NCI-H128 (cell line): ENCODE results near the gene AQP6.
"Not testable (repeated sequence)": the region's sequence is repeated elsewhere in the genome, so short reads cannot be mapped to it uniquely, and the experiment has no call there.

Experiments
- DNase-seq: peaks from one replicate; lab custom pipeline; 2025; ENCODE audit not compliant: unreplicated experiment; lab: John Stamatoyannopoulos, UW

The AQP6 gene

GRCh38 chr12:49969651-49970429 lies 2.9 kb upstream of the AQP6 start:
- no peak for DNase-seq

DNA sequence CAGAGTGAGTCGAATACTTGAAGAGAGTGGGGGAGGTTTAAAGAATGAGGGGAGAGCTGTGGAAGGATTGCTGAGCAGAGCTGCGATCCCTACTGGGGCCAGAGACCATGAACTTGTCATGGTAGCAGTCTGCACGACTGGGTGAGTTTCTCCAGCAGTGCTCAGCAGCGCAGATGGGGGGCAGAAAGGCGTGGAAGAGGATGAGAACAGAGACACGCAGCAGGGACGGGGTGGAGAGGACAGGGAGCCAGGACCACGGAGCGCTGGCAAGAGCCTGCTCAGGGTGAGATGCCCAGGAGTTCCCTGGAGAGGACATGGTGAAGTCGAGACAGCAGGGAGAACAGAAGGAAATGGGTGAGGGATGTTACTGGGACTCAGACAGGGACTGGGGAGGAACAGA lies 2.1 kb upstream of the AQP6 start:
- DNase-seq = no peak

- DNase-seq = no peak
These were observed 1.6 kb upstream of the AQP6 start for GRCh38 chr12:49971141-49971540.

GRCh38 chr12:49972129-49972528 lies 618 bp upstream of the AQP6 start:
- no peak for DNase-seq

GRCh38 chr12:49973361-49973830 lies 649 bp downstream of the AQP6 start:
- DNase-seq = no peak

GRCh38 chr12:49974231-49974675 lies 1.5 kb downstream of the AQP6 start:
- DNase-seq = no peak

DNA sequence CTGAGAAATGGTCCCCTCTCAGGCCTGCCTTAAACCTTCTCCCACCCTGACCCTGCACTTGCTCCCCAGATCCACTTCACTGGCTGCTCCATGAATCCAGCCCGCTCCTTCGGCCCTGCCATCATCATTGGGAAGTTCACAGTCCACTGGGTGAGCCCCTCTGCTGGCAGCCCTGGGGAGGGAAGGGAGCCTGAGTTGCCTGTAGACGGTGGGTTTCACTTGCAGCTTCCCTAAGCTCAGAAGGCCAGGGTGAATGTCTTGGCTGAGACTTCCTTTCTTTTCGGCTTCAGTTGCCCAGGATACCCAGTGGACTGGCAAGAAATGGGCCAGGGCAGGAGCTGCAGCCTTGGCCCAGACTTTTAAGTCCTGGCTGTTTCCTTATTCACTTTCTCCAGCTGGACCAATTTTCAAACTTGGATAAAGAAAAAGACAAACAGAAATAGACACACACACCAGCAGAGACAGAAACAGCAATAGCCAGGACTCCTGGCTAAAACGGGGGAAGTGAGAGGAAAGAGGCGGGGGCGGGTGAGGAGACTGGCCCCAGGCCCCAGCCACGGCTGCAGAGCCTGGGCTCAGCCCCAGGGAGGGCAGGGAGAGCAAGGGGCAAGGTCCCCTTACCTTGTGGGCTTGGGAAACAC lies 2.0 kb downstream of the AQP6 start:
- no peak for DNase-seq

GRCh38 chr12:49975318-49975761 lies 2.6 kb downstream of the AQP6 start:
- DNase-seq = no peak

DNA sequence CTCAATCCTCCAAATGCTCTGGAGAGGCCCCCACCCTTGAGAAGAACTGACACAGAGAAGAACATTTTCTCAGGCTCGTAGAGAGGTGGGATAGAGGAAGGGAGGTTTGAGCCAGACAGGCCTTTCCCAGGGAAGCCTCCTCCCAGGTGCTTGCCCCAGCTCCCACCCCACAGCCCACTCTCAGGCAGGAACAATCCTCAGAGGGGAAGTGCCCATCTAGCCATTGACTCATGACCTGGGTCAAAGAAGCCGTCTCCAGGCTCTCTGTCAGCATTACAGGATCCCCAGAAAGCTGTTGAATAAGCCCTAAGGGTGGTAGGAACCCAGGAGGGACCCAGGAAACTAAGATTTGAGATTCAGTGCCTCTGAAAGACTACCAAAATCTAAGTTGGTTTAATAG lies 3.8 kb downstream of the AQP6 start:
- no peak for DNase-seq

- no peak for DNase-seq
These were observed 5.4 kb downstream of the AQP6 start for GRCh38 chr12:49978125-49978524.

DNA sequence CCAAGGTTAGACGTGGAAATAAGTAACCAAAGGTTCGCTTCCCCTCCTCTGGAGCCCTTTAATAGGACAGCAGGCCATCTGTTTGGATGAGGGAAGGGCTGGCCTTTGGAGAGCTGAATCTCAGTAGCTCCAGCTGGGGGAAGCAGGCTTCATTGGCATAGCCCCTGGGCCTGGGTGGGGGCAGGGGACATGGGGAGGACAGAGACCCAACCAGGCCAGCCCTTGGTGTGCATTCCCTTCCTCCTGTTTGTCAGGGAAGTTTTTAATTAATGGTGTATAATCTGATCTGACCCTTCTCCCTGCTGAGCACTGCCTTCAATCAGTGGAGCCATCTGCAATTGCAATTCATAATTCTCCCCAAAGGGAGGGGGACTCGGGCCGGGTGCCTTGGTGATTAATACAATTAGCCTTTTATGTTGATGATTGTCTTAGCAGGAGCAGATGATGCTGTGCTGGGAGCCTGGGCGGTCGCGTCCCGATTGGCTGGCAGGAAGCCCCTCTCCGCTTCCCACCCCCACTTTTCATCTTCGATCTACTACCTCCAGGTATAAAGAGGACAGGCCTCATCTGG lies 6.4 kb downstream of the AQP6 start:
- DNase-seq = no peak

DNA sequence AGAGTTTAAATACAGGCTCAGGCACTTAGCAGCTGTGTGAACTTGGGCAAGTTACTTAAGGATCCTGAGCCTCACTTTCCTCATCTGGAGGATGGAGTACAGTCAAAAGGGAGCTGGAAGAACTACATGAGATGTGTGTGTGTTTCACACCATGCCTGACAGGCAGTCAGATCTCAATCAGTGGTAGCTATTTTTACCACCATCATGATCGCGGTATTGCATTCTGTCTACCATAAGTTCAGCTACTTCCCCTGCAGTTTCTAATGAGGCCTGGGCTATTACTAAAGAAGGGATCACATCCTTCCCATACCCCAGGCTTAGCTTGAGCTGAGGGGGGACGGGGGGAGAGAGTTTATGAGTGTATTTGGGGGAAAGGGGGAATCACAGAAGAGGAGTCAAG lies 7.0 kb downstream of the AQP6 start:
- DNase-seq = no peak

DNA sequence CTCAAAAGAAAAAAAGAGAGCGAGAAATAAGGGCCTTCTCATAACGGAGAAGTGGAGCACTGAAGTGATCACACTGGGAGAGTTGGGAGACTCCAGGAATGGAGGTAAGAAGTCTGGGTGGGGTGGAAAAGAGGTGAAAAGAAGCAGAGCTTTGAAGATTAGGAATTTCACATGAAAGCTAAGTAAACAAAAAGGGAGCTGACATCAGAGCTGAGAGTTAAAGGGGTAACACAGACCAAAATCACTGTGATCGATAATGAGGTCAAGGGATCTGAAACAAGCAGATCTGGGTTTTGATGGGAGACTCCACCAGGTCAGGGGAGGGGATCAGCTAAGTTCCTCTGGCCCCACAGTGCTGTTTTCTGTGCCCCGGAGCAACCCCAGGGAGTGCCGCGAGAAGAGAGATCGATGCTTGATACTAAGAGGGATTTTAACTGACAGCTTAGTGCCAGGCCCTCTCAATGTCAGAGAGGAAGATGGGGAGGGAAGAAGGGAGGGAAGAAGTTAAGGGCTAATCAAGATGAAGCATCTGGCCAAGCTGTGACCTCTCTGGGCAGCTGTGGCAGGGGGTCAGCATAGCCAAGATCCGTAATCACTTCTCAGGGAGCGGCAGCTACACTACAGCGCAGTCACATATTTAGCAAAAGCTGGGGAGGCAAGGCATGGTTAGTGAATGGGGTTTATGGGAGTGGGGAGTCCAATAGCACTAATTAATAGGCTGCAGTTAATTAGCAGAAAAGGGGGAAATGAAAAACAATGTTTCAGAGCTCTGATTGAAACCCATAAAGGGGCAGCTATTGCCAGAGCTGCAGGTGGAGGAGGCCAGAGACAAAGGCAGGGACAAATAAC lies 8.0 kb downstream of the AQP6 start:
- no peak for DNase-seq

- no peak for DNase-seq
These were observed 9.7 kb downstream of the AQP6 start for GRCh38 chr12:49982246-49983087.

- no peak for DNase-seq
These were observed 11.1 kb downstream of the AQP6 start for GRCh38 chr12:49983892-49984291.

DNA sequence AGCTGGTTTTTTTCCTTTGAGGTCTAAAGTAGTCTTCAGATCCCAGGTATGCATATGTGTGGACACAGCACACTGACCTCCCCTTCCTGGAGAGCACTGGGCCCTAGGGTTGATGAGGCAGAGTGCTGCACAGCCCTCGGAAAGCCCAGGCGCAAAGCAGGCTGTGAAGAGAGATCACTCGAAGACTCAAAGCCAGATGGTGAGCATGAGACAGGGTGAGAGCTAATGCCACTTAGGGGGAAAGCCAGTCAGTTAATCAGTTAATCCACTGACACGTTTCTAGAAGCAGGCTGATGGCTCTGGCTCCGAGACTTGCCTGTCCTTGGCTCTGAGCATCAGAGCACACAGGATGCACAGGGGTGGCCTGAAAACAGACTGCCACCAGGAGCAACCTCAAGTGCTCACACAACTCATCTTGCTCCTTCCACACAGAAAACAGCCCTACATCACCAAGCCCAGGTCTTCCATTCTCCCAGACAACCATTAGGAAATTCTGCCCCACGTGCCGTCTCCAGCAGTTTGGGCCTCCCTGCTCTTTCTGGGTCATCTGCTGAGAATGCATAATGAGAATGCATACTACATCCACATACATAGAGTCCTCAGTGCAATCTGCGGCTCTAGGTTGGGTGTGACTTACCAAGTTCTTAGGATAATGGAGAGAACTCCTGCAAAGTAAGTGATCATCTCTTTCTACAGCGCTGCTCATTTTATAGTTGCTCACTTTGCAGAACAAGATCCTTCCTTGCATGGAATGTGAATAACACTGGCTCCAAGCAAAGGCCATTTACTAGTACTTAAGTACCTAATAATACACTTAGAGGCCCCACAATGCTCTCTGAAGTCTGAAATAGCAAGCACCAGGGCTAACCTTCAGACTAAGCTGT lies 12.0 kb downstream of the AQP6 start:
- DNase-seq = no peak

DNA sequence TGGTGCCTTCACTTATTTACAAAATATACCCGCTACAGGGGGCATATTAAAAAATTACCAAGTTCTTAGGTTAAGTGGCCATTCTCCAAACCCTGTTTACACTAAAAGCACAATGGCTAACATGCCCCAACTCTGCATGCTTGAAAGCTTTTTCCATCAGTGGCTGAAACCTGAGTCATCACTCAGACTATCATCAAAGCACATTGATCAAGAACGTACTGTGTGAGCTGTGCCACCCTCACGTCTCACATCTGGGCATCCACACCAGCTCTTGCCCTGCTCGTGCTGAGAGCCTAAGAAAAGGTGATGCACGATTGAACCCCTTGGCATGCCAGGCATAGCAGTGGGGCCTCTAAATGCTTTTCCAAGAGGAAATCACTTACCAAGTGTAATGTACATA lies 13.2 kb downstream of the AQP6 start:
- DNase-seq = peak; percentile 74

GRCh38 chr12:49986476-49986875 lies 13.7 kb downstream of the AQP6 start:
- DNase-seq = not testable (repeated sequence)

- no peak for DNase-seq
These were observed 15.0 kb downstream of the AQP6 start for GRCh38 chr12:49987625-49988303.
